DND-41 (cell line): ENCODE data around the gene LTF.

ENCODE experiments used
- ATAC-seq: fragments of 200-7000 bp; cut with Tn5 transposase; 3 replicates; pipeline ENCODE4 v1.9.1; 2021; ENCODE audit warnings: low read depth; ENCODE audit not compliant: insufficient read depth
- DNase-seq: peaks from one replicate; pipeline ENCODE4 v3.0.0-alpha.2; 2020
- H2AFZ ChIP-seq: 2 replicates; pipeline ENCODE4 v1.6.0; 2012; ENCODE audit warnings: low read depth, low read length
- H3K27ac ChIP-seq: 2 replicates; pipeline ENCODE4 v1.5.1; 2012; ENCODE audit warnings: low read length, inconsistent platforms
- H3K27me3 ChIP-seq: fragments of 200-600 bp; sonication (generic); 2 replicates; pipeline ENCODE4 v1.6.0; 2012; ENCODE audit warnings: low read length, mild to moderate bottlenecking, inconsistent platforms; ENCODE audit not compliant: insufficient read depth, poor library complexity
- H3K36me3 ChIP-seq: 2 replicates; pipeline ENCODE4 v1.5.1; 2012; ENCODE audit warnings: low read length, inconsistent platforms; ENCODE audit not compliant: insufficient read depth
- H3K4me1 ChIP-seq: 2 replicates; pipeline ENCODE4 v1.5.1; 2012; ENCODE audit warnings: mild to moderate bottlenecking, low read length; ENCODE audit not compliant: insufficient read depth
- H3K4me2 ChIP-seq: 2 replicates; pipeline ENCODE4 v1.6.0; 2012; ENCODE audit warnings: mild to moderate bottlenecking, moderate library complexity, low read length, inconsistent platforms; ENCODE audit not compliant: insufficient read depth
- H3K4me3 ChIP-seq, 2 experiments: fragments of 200-600 bp in 1 of 2; shearing (Covaris generic) in 1 of 2; 2 replicates each; pipeline ENCODE4 v1.5.1; 2012 to 2016; ENCODE audit warnings: inconsistent platforms in 2 of 2, low read length in 2 of 2, mild to moderate bottlenecking in 2 of 2, low read depth in 1 of 2, moderate library complexity in 1 of 2
- H3K79me2 ChIP-seq: 2 replicates; pipeline ENCODE4 v1.6.0; 2012; ENCODE audit warnings: low read length, inconsistent platforms; ENCODE audit not compliant: insufficient read depth
- H3K9ac ChIP-seq: 2 replicates; pipeline ENCODE4 v1.6.0; 2012; ENCODE audit warnings: low read depth, mild to moderate bottlenecking, inconsistent platforms, low read length, moderate library complexity
- H3K9me3 ChIP-seq: 2 replicates; pipeline ENCODE4 v1.5.1; 2012; ENCODE audit warnings: low read length, moderate library complexity, mild to moderate bottlenecking, inconsistent platforms; ENCODE audit not compliant: insufficient read depth, severe bottlenecking
- H4K20me1 ChIP-seq: 2 replicates; pipeline ENCODE4 v1.6.0; 2012; ENCODE audit warnings: low read length; ENCODE audit not compliant: insufficient read depth
- EZH2 ChIP-seq: IDR thresholded peaks from 3 replicates; pipeline ENCODE4 v1.6.1; 2012; ENCODE audit warnings: borderline replicate concordance, low read depth, mild to moderate bottlenecking, moderate library complexity, low read length, inconsistent platforms; ENCODE audit not compliant: severe bottlenecking
- TF ChIP-seq, protein P1 (sequence below): IDR thresholded peaks from 2 replicates; pipeline ENCODE4 v1.5.1; 2012; ENCODE audit warnings: borderline replicate concordance, low read length, moderate library complexity, mild to moderate bottlenecking; ENCODE audit not compliant: poor library complexity, severe bottlenecking; ENCODE audit errors: extremely low read depth

Gene LTF

DNA sequence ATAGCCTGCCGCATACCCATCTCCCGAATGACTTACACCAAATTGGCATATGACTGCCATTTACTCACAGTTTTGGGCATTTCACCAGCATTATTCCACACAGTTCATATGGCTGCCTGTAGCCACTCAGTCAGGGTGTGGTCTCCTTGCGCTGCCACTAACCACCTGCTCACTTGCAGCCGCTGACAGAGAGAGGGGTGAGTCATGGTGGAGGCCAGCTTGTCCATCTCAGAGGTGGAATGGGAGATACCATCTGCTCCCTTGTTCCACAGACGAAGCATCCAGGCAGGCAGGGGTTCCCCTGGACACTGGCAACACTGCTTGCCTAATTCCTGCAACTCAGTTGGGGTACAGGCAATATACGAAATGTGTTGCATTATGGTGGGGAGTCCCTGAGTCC, 42.1 kb downstream of the LTF start:
- Histone ChIP-seq H3K9me3 (no peaks in the 10 kb centered on the region), H3K27ac (no peak overlapping the region), H2AFZ (no peak overlapping the region), H4K20me1 (no peaks in the 10 kb centered on the region), H3K4me3 (no peak overlapping the region), H3K36me3 (no peaks in the 10 kb centered on the region), H3K79me2 (no peaks in the 10 kb centered on the region), H3K27me3 (no peaks in the 10 kb centered on the region), H3K4me2 (no peak overlapping the region), H3K9ac (no peak overlapping the region), H3K4me1 (peaks cover 25% of the 10 kb centered on the region)
- DNase-seq = no peak
- ATAC-seq = no peak
- TF ChIP-seq EZH2 = no peak
- TF ChIP-seq, protein P1, sequence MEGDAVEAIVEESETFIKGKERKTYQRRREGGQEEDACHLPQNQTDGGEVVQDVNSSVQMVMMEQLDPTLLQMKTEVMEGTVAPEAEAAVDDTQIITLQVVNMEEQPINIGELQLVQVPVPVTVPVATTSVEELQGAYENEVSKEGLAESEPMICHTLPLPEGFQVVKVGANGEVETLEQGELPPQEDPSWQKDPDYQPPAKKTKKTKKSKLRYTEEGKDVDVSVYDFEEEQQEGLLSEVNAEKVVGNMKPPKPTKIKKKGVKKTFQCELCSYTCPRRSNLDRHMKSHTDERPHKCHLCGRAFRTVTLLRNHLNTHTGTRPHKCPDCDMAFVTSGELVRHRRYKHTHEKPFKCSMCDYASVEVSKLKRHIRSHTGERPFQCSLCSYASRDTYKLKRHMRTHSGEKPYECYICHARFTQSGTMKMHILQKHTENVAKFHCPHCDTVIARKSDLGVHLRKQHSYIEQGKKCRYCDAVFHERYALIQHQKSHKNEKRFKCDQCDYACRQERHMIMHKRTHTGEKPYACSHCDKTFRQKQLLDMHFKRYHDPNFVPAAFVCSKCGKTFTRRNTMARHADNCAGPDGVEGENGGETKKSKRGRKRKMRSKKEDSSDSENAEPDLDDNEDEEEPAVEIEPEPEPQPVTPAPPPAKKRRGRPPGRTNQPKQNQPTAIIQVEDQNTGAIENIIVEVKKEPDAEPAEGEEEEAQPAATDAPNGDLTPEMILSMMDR = no peak

DNA sequence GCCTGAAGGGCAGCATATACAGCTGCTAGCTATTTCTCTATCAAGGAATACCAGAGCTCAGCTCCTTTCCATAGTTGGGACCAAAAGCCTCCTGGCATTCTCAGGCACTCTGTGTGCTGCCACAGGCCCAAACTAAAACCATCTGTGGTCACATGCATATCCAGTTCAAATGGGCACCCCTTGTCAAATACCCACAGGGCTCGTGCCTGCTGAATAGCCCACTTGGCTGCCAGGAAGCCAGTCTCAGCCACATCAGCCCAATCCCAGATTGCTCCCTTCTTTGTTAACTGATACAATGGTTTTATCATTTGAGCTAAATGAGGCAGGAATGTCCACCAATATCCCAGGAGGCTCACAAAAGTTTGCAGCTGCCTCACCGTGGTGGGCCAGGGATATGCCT, 43.8 kb downstream of the LTF start:
- TF ChIP-seq, protein P1 = no peak
- TF ChIP-seq EZH2 = no peak
- H3K79me2 ChIP-seq = no peaks in the 10 kb centered on the region
- H3K4me3 ChIP-seq = no peak overlapping the region
- no peaks in the 10 kb centered on the region for H3K27me3 ChIP-seq
- DNase-seq = no peak
- H3K27ac ChIP-seq = no peak overlapping the region
- no peaks in the 10 kb centered on the region for H3K36me3 ChIP-seq
- ATAC-seq = no peak
- H3K4me1 ChIP-seq = peaks cover 25% of the 10 kb centered on the region
- H3K9me3 ChIP-seq = no peaks in the 10 kb centered on the region
- H4K20me1 ChIP-seq = no peaks in the 10 kb centered on the region
- H3K9ac ChIP-seq = no peak overlapping the region
- no peak overlapping the region for H3K4me2 ChIP-seq
- H2AFZ ChIP-seq = no peak overlapping the region

DNA sequence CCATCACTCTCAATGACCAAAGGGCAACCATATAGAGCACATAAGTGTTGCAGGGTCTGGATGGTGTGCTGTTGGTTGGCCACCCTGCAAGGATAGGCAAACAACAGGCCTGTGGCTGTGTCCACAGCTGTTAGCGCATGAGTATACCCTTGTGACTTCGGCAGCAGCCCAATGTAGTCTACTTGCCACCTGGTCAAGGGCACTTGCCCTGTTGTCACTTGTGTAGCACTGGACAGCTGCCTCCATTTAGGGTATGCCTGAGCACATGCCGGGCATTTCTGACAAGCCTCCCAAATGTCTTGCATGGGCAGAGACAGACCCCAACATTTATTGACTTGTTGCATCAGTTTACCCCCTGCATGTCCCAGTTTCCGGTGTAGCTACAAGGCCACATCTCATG, 44.9 kb downstream of the LTF start:
- Histone ChIP-seq H3K27ac (no peak overlapping the region), H3K9ac (no peak overlapping the region), H3K27me3 (no peaks in the 10 kb centered on the region), H3K36me3 (no peaks in the 10 kb centered on the region), H3K4me3 (no peak overlapping the region), H3K79me2 (no peaks in the 10 kb centered on the region), H2AFZ (no peak overlapping the region), H3K4me1 (peaks cover 19% of the 10 kb centered on the region), H3K4me2 (no peak overlapping the region), H4K20me1 (no peaks in the 10 kb centered on the region), H3K9me3 (no peaks in the 10 kb centered on the region)
- DNase-seq = no peak
- TF ChIP-seq EZH2 = no peak
- TF ChIP-seq, protein P1 = no peak
- ATAC-seq = no peak

DNA sequence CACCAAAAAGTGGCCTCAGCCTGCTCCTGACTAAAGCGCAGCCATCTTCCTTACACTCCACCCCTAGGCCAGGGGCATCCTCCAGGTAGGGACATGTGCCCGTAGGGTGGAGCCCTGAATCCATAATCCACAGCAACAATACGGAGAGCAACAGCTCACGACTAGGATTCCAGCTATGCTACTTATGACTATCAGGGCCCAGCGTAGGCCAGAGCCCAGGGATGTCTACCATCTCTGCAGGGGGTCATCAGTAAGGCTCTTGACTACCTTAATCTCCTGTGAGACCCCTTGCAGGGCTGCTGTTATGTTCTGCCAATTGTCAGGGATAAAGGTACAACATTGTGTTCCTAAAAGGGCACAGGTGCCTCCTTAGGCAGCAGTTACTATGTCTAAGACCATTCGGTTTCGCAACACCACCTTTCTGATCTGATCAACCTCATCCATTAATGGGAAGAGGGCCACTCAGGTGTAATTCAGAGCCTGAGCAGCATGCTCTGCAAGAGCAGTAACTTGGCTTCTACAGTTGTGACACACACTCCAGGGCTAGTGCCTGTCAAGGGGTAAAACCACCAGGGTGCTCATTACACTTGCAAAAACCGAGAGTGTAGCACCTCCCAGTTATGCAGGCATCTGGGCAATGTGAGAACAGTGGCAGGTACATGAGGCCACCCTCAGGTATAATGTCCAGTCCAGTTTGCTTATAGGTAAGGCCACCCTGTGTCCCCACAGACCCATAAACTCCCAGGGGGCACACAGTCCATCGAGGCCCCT, 46.7 kb downstream of the LTF start:
- Histone ChIP-seq H3K9me3 (no peaks in the 10 kb centered on the region), H3K4me2 (no peak overlapping the region), H3K27ac (no peak overlapping the region), H3K79me2 (no peaks in the 10 kb centered on the region), H3K9ac (no peak overlapping the region), H3K4me1 (peaks cover 19% of the 10 kb centered on the region), H3K27me3 (no peaks in the 10 kb centered on the region), H4K20me1 (no peaks in the 10 kb centered on the region), H2AFZ (no peak overlapping the region), H3K36me3 (no peaks in the 10 kb centered on the region), H3K4me3 (no peak overlapping the region)
- no peak for ATAC-seq
- DNase-seq = no peak
- TF ChIP-seq, protein P1 = no peak
- no peak for TF ChIP-seq EZH2
